Liver (tissue), 9 donors: ENCODE measurements around the gene DCTN5. TPM values are rescaled to one million over a fixed set of nuclear protein-coding genes. Genes with fewer than 3 reads are reported as not detected.

Experiments used
- DNase-seq: peaks from one replicate; pipeline ENCODE4 v3.0.0-alpha.2; 2017; ENCODE audit warnings: low spot score
- H3K27ac ChIP-seq, 2 donors: one replicate each; pipeline ENCODE4 v1.7.0; 2013; ENCODE audit warnings: inconsistent platforms in 2 of 2, low read length in 2 of 2, control low read depth in 1 of 2, low read depth in 1 of 2, mild to moderate bottlenecking in 1 of 2
- H3K27me3 ChIP-seq, 4 donors: one replicate each; pipeline versions ENCODE4 v1.6.1 to v1.7.0; 2013; ENCODE audit warnings: low read length in 3 of 4, inconsistent platforms in 1 of 4, mild to moderate bottlenecking in 1 of 4, moderate library complexity in 1 of 4; ENCODE audit not compliant: control insufficient read depth in 4 of 4, insufficient read depth in 4 of 4
- H3K36me3 ChIP-seq, 4 donors: one replicate each; pipeline versions ENCODE4 v1.6.1 to v1.7.0; 2013; ENCODE audit warnings: low read length in 3 of 4, mild to moderate bottlenecking in 3 of 4, low read depth in 1 of 4, moderate library complexity in 1 of 4; ENCODE audit not compliant: control insufficient read depth in 4 of 4, insufficient read depth in 3 of 4
- H3K4me1 ChIP-seq, 4 donors: one replicate each; pipeline versions ENCODE4 v1.6.1 to v1.7.0; 2013; ENCODE audit warnings: low read length in 3 of 4, mild to moderate bottlenecking in 3 of 4, moderate library complexity in 1 of 4; ENCODE audit not compliant: control insufficient read depth in 4 of 4, insufficient read depth in 4 of 4
- H3K4me3 ChIP-seq, 3 donors: one replicate each; pipeline versions ENCODE4 v1.6.1 to v1.7.0; 2013; ENCODE audit warnings: low read length in 3 of 3, control low read depth in 1 of 3, low read depth in 1 of 3, mild to moderate bottlenecking in 1 of 3
- H3K9ac ChIP-seq, 2 donors: one replicate each; pipeline ENCODE4 v1.7.0; 2013; ENCODE audit warnings: low read length in 2 of 2, mild to moderate bottlenecking in 2 of 2, moderate library complexity in 2 of 2, control low read depth in 1 of 2, low read depth in 1 of 2
- H3K9me3 ChIP-seq, 4 donors: one replicate each; pipeline versions ENCODE4 v1.6.1 to v1.7.0; 2013; ENCODE audit warnings: low read length in 3 of 4; ENCODE audit not compliant: control insufficient read depth in 4 of 4
- ATF3 ChIP-seq: IDR thresholded peaks from 2 replicates; pipeline ENCODE4 v1.6.1; 2016; ENCODE audit warnings: antibody characterized with exemption
- CTCF ChIP-seq: fragments of 150-350 bp; IDR thresholded peaks from 2 replicates; pipeline ENCODE4 v1.5.1; 2017; ENCODE audit warnings: improper control_type of control experiment, low read depth, low read length; ENCODE audit not compliant: missing input control
- EGR1 ChIP-seq, 2 donors: IDR thresholded peaks; 2 replicates each; pipeline ENCODE4 v1.6.1; 2016 to 2018; ENCODE audit warnings: antibody characterized with exemption in 2 of 2, low read depth in 2 of 2
- FOXA1 ChIP-seq: IDR thresholded peaks from 2 replicates; pipeline ENCODE4 v1.6.1; 2016; ENCODE audit warnings: antibody characterized with exemption
- FOXA2 ChIP-seq: IDR thresholded peaks from 2 replicates; pipeline ENCODE4 v1.6.1; 2016; ENCODE audit warnings: antibody characterized with exemption
- GABPA ChIP-seq, 2 donors: IDR thresholded peaks in 1 of 2; conservative IDR thresholded peaks in 1 of 2; 2 replicates each; pipeline ENCODE4 v1.6.1; 2016; ENCODE audit warnings: antibody characterized with exemption in 2 of 2, mild to moderate bottlenecking in 1 of 2, moderate library complexity in 1 of 2
- HNF4A ChIP-seq, 2 donors: conservative IDR thresholded peaks; 2 replicates each; pipeline ENCODE4 v1.6.1; 2016; ENCODE audit warnings: antibody characterized with exemption in 2 of 2, mild to moderate bottlenecking in 2 of 2
- JUND ChIP-seq, 2 donors: IDR thresholded peaks; 2 replicates each; pipeline ENCODE4 v1.6.1; 2016; ENCODE audit warnings: antibody characterized with exemption in 2 of 2
- MAX ChIP-seq: IDR thresholded peaks from 2 replicates; pipeline ENCODE4 v1.6.1; 2016; ENCODE audit warnings: antibody characterized with exemption
- RAD21 ChIP-seq, 2 donors: IDR thresholded peaks; 2 replicates each; pipeline ENCODE4 v1.6.1; 2016; ENCODE audit warnings: antibody characterized with exemption in 2 of 2, mild to moderate bottlenecking in 2 of 2
- REST ChIP-seq: IDR thresholded peaks from 2 replicates; pipeline ENCODE4 v1.6.1; 2016; ENCODE audit warnings: antibody characterized with exemption, mild to moderate bottlenecking
- RXRA ChIP-seq, 2 donors: IDR thresholded peaks; 2 replicates each; pipeline ENCODE4 v1.6.1; 2017 to 2018; ENCODE audit warnings: antibody characterized with exemption in 2 of 2, mild to moderate bottlenecking in 1 of 2
- SP1 ChIP-seq: IDR thresholded peaks from 2 replicates; pipeline ENCODE4 v1.6.1; 2018; ENCODE audit warnings: antibody characterized with exemption, mild to moderate bottlenecking
- YY1 ChIP-seq: IDR thresholded peaks from 2 replicates; pipeline ENCODE4 v1.6.1; 2016; ENCODE audit warnings: antibody characterized with exemption, mild to moderate bottlenecking
- ZBTB33 ChIP-seq: IDR thresholded peaks from 2 replicates; pipeline ENCODE4 v1.6.1; 2016; ENCODE audit warnings: antibody characterized with exemption
- WGBS: extraction: QIAGEN DNeasy Blood & Tissue Kit; methylation state at CpG from one replicate; pipeline ENCODE4 v1.1.7; 2013; 5-methylcytosine and 5-hydroxymethylcytosine counted together
- polyA plus RNA-seq, 2 donors: library from polyadenylated mRNA; stranded (reverse) in 1 of 2; unstranded in 1 of 2; fragments of 200-250 nt in 1 of 2; fragments of >200 nt in 1 of 2; fragmentation: Nextera tagmentation in 1 of 2; extraction: Ambion mirVana in 1 of 2; gene quantifications; one replicate each; pipeline versions ENCODE4 v1.2.1 to v1.2.3, GENCODE V29; 2013 to 2015
- total RNA-seq, 2 donors: library from RNA; depleted of rRNA; stranded (reverse); fragments of >200 nt; gene quantifications; one replicate each; pipeline ENCODE4 v1.2.3, GENCODE V29; 2014
- donor health status: healthy.
- donor health status: healthy.
- donor health status: healthy.
- donor health status: healthy.
- donor health status: healthy.

Gene DCTN5
- total and polyA plus RNA-seq, 4 donors, result 8.3 to 20.9 (median 16.0) TPM

- H3K27ac ChIP-seq, result no peak overlapping the region
- no peaks in the 10 kb centered on the region for H3K9me3 ChIP-seq
- no peak overlapping the region for H3K9ac ChIP-seq
- no peaks in the 10 kb centered on the region for H3K27me3 ChIP-seq
- WGBS, result 84% methylated on average over 11 of the region's 11 CpGs
- peaks cover 0 to 19% (median 6%) of the 10 kb centered on the region in 4 donors for H3K36me3 ChIP-seq
- peak; percentile 45 for DNase-seq
- peaks cover 3 to 17% (median 13%) of the 10 kb centered on the region in 4 donors for H3K4me1 ChIP-seq
- no peak overlapping the region for H3K4me3 ChIP-seq
- peak in 1 of 2 donors; percentile 21 for TF ChIP-seq RAD21 (IDR thresholded peaks at IDR 0.05)
- TF ChIP-seq CTCF, result no peak
- TF ChIP-seq FOXA2, result no peak
- TF ChIP-seq ZBTB33, result no peak
Observed at GRCh38 chr16:23597003-23597756, 44.1 kb upstream of the DCTN5 start.

- no peaks in the 10 kb centered on the region for H3K27me3 ChIP-seq
- H3K4me1 ChIP-seq, result no peaks in the 10 kb centered on the region
- H3K4me3 ChIP-seq, result no peak overlapping the region
- no peak for DNase-seq
- H3K36me3 ChIP-seq, result peaks cover 7 to 36% (median 24%) of the 10 kb centered on the region in 4 donors
- H3K9me3 ChIP-seq, result no peaks in the 10 kb centered on the region
- no peak overlapping the region for H3K27ac ChIP-seq
- WGBS, result 92% methylated on average over 6 of the region's 6 CpGs
- no peak for TF ChIP-seq HNF4A (conservative IDR thresholded peaks at IDR 0.05)
- TF ChIP-seq JUND (IDR thresholded peaks at IDR 0.05), result no peak
- TF ChIP-seq GABPA (IDR thresholded peaks at IDR 0.05 in 1 of 2, conservative IDR thresholded peaks at IDR 0.05 in 1 of 2), result no peak
- no peak for TF ChIP-seq ATF3
- TF ChIP-seq CTCF, result no peak
- no peak for TF ChIP-seq YY1
- no peak overlapping the region for H3K9ac ChIP-seq
Observed at GRCh38 chr16:23607726-23608125, 33.5 kb upstream of the DCTN5 start.

- Histone ChIP-seq H3K4me3 (no peak overlapping the region), H3K4me1 (no peaks in the 10 kb centered on the region), H3K27me3 (no peaks in the 10 kb centered on the region), H3K9me3 (no peaks in the 10 kb centered on the region), H3K9ac (no peak overlapping the region), H3K36me3 (peaks cover 7 to 35% (median 21%) of the 10 kb centered on the region in 4 donors), H3K27ac (no peak overlapping the region)
- DNase-seq, result no peak
- WGBS, result 88% methylated on average over 4 of the region's 4 CpGs
- TF ChIP-seq FOXA1 (no peak), RXRA (IDR thresholded peaks at IDR 0.05) (no peak), RAD21 (IDR thresholded peaks at IDR 0.05) (no peak), HNF4A (conservative IDR thresholded peaks at IDR 0.05) (no peak), MAX (no peak), SP1 (no peak), EGR1 (IDR thresholded peaks at IDR 0.05; ENCODE audit: low read depth in 2 of 2) (no peak), REST (no peak)
Observed at GRCh38 chr16:23608194-23608593, 33.1 kb upstream of the DCTN5 start.
